Caco-2 (cell line): ENCODE results near the gene PRND. TPM values are rescaled to one million over a fixed set of nuclear protein-coding genes. Genes with fewer than 3 reads are reported as not detected.

ENCODE experiments used
- BruUV-seq: library from RNA; stranded (reverse); fragments of 400-500 nt; replicated peaks from 2 replicates; lab custom pipeline; 2021; lab: Mats Ljungman, UMichigan
- CTCF ChIA-PET: fragments of 300-600 bp; sonication (Branson Sonifier 250); formaldehyde crosslinking; loops from one replicate; lab custom pipeline; 2022; ENCODE audit warnings: antibody characterized with exemption; lab: Charles Lee
- POLR2A ChIA-PET: fragments of 300-600 bp; sonication (Branson Sonifier 250); formaldehyde crosslinking; loops from one replicate; lab custom pipeline; 2022; ENCODE audit warnings: antibody characterized with exemption; lab: Charles Lee
- DNase-seq, 2 experiments: peaks; one replicate each; pipeline versions ENCODE4 v3.0.0 to v3.0.0-alpha.2; 2020 to 2022
- H3K27me3 ChIP-seq: replicated peaks from 2 replicates; pipeline ENCODE4 v1.6.0; 2011; ENCODE audit warnings: low read length; ENCODE audit not compliant: control insufficient read depth, insufficient read depth
- H3K36me3 ChIP-seq: 2 replicates; pipeline ENCODE4 v1.5.1; 2011; ENCODE audit warnings: low read length; ENCODE audit not compliant: control insufficient read depth, insufficient read depth
- H3K4me1 ChIP-seq: fragments of 250-450 bp; sonication (Bioruptor Pico); 2 replicates; pipeline ENCODE4 v1.5.1; 2020; ENCODE audit warnings: mild to moderate bottlenecking
- H3K4me3 ChIP-seq: 2 replicates; pipeline ENCODE4 v1.5.1; 2011; ENCODE audit warnings: low read depth, mild to moderate bottlenecking, control low read depth, low read length
- H3K9me3 ChIP-seq: fragments of 250-450 bp; sonication (Bioruptor Pico); 2 replicates; pipeline ENCODE4 v1.5.1; 2020; ENCODE audit warnings: mild to moderate bottlenecking, moderate library complexity
- H3K27ac Mint-ChIP-seq: one replicate; pipeline ENCODE4 v1.8.0; 2022; ENCODE audit warnings: mixed read lengths; ENCODE audit not compliant: unreplicated experiment
- H3K27me3 Mint-ChIP-seq: one replicate; pipeline ENCODE4 v1.8.0; 2022; ENCODE audit warnings: mixed read lengths; ENCODE audit not compliant: insufficient read depth, unreplicated experiment
- H3K36me3 Mint-ChIP-seq: one replicate; pipeline ENCODE4 v1.8.0; 2022; ENCODE audit warnings: mild to moderate bottlenecking, mixed read lengths; ENCODE audit not compliant: insufficient read depth, unreplicated experiment
- H3K4me1 Mint-ChIP-seq: one replicate; pipeline ENCODE4 v1.8.0; 2022; ENCODE audit warnings: low read depth, mixed read lengths; ENCODE audit not compliant: unreplicated experiment
- H3K4me3 Mint-ChIP-seq: one replicate; pipeline ENCODE4 v1.8.0; 2022; ENCODE audit warnings: mild to moderate bottlenecking, moderate library complexity, mixed read lengths; ENCODE audit not compliant: unreplicated experiment
- H3K9me3 Mint-ChIP-seq: one replicate; pipeline ENCODE4 v1.8.0; 2022; ENCODE audit warnings: mixed read lengths; ENCODE audit not compliant: unreplicated experiment
- intact Hi-C: fragments of 100-400 bp; cut with micrococcal nuclease; formaldehyde crosslinking; loops from one replicate; pipeline ENCODE4 v1.10.0; 2022; ENCODE audit not compliant: unreplicated experiment
- total RNA-seq: library from RNA; stranded (reverse); gene quantifications from 2 replicates; pipeline ENCODE4 v1.2.3, GENCODE V29; 2022
- TF ChIP-seq, protein P1 (sequence below), 2 experiments: fragments of 200-600 bp in 1 of 2; IDR thresholded peaks; 1 replicate in 1 of 2; 2 replicates in 1 of 2; pipeline versions ENCODE4 v1.5.1 to v1.8.0; 2011 to 2022; ENCODE audit warnings: antibody characterized with exemption in 1 of 2, control low read depth in 1 of 2, inconsistent platforms in 1 of 2, low read depth in 1 of 2, low read length in 1 of 2, mild to moderate bottlenecking in 1 of 2, moderate library complexity in 1 of 2; ENCODE audit not compliant: insufficient read depth in 1 of 2, severe bottlenecking in 1 of 2, unreplicated experiment in 1 of 2

PRND gene
- total RNA-seq, 1 experiment from 2014 or later, result not detected

- H3K27me3 Mint-ChIP-seq, result peaks cover 8% of the 10 kb centered on the region
- CTCF ChIA-PET, result no interaction called here
- no peaks in the 10 kb centered on the region for H3K36me3 ChIP-seq
- no peaks in the 10 kb centered on the region for H3K36me3 Mint-ChIP-seq
- intact Hi-C loops, result no loop called here
- H3K4me3 Mint-ChIP-seq, result no peak overlapping the region
- H3K27ac Mint-ChIP-seq, result no peak overlapping the region
- H3K9me3 Mint-ChIP-seq, result no peaks in the 10 kb centered on the region
- no peaks in the 10 kb centered on the region for H3K27me3 ChIP-seq
- no TSS peak for BruUV-seq
- H3K4me3 ChIP-seq, result no peak overlapping the region
- no peaks in the 10 kb centered on the region for H3K4me1 ChIP-seq
- POLR2A ChIA-PET, result no interaction called here
- peaks cover 1% of the 10 kb centered on the region for H3K4me1 Mint-ChIP-seq
- TF ChIP-seq, protein P1, sequence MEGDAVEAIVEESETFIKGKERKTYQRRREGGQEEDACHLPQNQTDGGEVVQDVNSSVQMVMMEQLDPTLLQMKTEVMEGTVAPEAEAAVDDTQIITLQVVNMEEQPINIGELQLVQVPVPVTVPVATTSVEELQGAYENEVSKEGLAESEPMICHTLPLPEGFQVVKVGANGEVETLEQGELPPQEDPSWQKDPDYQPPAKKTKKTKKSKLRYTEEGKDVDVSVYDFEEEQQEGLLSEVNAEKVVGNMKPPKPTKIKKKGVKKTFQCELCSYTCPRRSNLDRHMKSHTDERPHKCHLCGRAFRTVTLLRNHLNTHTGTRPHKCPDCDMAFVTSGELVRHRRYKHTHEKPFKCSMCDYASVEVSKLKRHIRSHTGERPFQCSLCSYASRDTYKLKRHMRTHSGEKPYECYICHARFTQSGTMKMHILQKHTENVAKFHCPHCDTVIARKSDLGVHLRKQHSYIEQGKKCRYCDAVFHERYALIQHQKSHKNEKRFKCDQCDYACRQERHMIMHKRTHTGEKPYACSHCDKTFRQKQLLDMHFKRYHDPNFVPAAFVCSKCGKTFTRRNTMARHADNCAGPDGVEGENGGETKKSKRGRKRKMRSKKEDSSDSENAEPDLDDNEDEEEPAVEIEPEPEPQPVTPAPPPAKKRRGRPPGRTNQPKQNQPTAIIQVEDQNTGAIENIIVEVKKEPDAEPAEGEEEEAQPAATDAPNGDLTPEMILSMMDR (IDR thresholded peaks at IDR 0.05; ENCODE audit: insufficient read depth in 1 of 2, low read depth in 1 of 2, low read length in 1 of 2, severe bottlenecking in 1 of 2, unreplicated experiment in 1 of 2), result no peak
- no peaks in the 10 kb centered on the region for H3K9me3 ChIP-seq
- no peak for DNase-seq
Measured at GRCh38 chr20:4714818-4715217, 6.9 kb upstream of the PRND start.

DNA sequence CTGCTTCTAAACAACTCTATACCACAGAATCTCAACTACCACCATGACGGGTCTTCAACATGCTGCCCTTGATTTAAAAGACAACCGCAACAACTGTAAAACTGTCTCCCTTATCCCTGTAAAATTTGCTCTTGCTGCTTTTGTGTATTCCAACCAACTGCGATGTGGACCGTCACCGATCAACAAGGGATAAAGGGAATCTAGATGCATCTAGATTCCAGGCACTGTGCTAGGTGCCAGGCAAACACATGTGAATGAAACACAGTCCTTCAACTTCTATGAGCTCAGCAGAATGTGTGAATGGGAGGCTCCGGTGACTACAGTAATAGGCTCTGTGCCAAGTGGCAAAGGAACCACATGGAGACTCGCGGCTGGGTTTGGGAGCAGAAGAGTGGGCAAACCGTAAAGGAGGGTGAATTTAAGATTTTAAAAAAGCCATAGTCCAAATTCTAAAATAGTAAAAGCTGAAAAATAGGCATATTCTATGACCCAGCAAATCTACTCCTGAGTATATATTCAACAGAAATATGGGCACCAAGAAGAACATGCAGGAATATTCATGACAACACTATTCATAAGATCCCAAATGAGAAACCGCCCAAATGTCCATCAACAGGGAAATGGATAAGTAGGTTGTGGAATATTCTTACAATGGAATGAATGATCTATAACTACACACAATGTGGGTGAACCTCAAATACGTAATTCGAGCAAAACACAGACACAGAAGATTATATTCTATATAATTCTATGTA lies 3.7 kb upstream of the PRND start:
- ChIA-PET POLR2A (no interaction called here), CTCF (interaction anchor here (1.0 kb wide), 1 partner anchor 112 kb away, joined by 4 read pairs; no protein-coding TSS in a partner anchor)
- intact Hi-C loops, result no loop called here
- Histone ChIP-seq H3K27me3 (no peaks in the 10 kb centered on the region; the same call in 1 of the 2 replicates), H3K36me3 (no peaks in the 10 kb centered on the region), H3K9me3 (no peaks in the 10 kb centered on the region), H3K4me3 (no peak overlapping the region), H3K4me1 (peaks cover 4% of the 10 kb centered on the region; the same call in 1 of the 2 replicates)
- Mint-ChIP-seq H3K27me3 (peaks cover 6% of the 10 kb centered on the region), H3K4me3 (no peak overlapping the region), H3K36me3 (no peaks in the 10 kb centered on the region), H3K9me3 (no peaks in the 10 kb centered on the region), H3K4me1 (peaks cover 6% of the 10 kb centered on the region), H3K27ac (no peak overlapping the region)
- no TSS peak for BruUV-seq
- TF ChIP-seq, protein P1 (IDR thresholded peaks at IDR 0.05; ENCODE audit: insufficient read depth in 1 of 2, low read depth in 1 of 2, low read length in 1 of 2, severe bottlenecking in 1 of 2, unreplicated experiment in 1 of 2), result no peak
- DNase-seq, result no peak

DNA sequence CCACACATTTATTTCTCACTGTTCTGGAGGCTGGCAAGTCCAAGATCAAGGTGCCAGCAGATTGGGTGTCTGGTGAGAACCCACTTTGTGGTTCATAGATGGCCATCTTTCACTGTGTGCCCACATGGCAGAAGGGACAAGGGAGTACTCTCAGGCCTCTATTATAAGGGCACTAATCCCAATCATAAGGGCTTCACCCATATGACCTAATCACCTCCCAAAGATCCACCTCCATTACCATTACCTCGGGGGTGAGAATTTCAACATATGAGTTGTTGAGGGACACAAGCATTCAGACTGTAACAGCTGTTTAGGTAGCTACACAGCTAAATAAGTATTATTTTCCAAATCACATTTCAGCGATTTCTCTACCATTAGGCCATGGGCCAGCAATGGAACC lies 2.5 kb upstream of the PRND start:
- intact Hi-C loops, result no loop called here
- no peak overlapping the region for H3K4me3 Mint-ChIP-seq
- H3K4me1 ChIP-seq, result peaks cover 4% of the 10 kb centered on the region; the same call in 1 of the 2 replicates
- TF ChIP-seq, protein P1 (IDR thresholded peaks at IDR 0.05; ENCODE audit: insufficient read depth in 1 of 2, low read depth in 1 of 2, low read length in 1 of 2, severe bottlenecking in 1 of 2, unreplicated experiment in 1 of 2), result no peak
- H3K27me3 ChIP-seq, result no peaks in the 10 kb centered on the region; the same call in 1 of the 2 replicates
- no peak overlapping the region for H3K4me3 ChIP-seq
- no TSS peak for BruUV-seq
- no peaks in the 10 kb centered on the region for H3K27me3 Mint-ChIP-seq
- H3K36me3 Mint-ChIP-seq, result no peaks in the 10 kb centered on the region
- ChIA-PET CTCF (no interaction called here), POLR2A (no interaction called here)
- no peak for DNase-seq
- no peak overlapping the region for H3K27ac Mint-ChIP-seq
- no peaks in the 10 kb centered on the region for H3K9me3 ChIP-seq
- H3K9me3 Mint-ChIP-seq, result no peaks in the 10 kb centered on the region
- no peaks in the 10 kb centered on the region for H3K36me3 ChIP-seq
- H3K4me1 Mint-ChIP-seq, result peaks cover 6% of the 10 kb centered on the region
